HPDE6-E6E7 (cell line): ENCODE results near the gene CISD1.
A peak's percentile ranks its signal among the peaks of the same experiment; 100 is the strongest.
"Not testable (repeated sequence)": the region's sequence is repeated elsewhere in the genome, so short reads cannot be mapped to it uniquely, and the experiment has no call there.

Experiments used
- DNase-seq: peaks from one replicate; pipeline ENCODE4 v3.0.0; 2011; ENCODE audit warnings: missing footprints; ENCODE audit errors: extremely low spot score

The CISD1 gene

GRCh38 chr10:58268946-58269781 lies at the start of gene CISD1:
Gene CISD1, plus strand, starts transcription at chr10:58269162. Its CDS starts 112 bp downstream, at chr10:58269274.
- peak; percentile 95 for DNase-seq

DNA sequence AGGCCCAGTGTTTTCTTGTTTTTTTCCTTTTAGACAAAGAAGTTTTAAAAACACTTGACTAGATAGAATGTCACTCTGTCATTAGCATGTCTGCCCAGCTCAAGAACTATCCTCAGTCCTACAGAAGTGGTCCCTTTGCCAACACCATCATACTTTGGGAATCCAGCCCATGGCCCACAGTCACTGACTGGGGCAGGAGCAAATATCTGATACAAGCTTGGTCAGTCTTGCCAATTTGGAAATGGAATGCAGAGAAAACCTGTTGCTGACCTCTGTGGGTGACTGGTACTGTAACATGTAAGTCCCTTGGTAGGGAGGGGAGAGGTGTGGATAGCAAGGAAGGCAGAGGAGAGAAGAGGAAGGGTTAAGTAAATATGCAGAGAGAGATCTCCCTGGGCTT lies 49.1 kb upstream of the CISD1 start:
- DNase-seq: no peak

DNA sequence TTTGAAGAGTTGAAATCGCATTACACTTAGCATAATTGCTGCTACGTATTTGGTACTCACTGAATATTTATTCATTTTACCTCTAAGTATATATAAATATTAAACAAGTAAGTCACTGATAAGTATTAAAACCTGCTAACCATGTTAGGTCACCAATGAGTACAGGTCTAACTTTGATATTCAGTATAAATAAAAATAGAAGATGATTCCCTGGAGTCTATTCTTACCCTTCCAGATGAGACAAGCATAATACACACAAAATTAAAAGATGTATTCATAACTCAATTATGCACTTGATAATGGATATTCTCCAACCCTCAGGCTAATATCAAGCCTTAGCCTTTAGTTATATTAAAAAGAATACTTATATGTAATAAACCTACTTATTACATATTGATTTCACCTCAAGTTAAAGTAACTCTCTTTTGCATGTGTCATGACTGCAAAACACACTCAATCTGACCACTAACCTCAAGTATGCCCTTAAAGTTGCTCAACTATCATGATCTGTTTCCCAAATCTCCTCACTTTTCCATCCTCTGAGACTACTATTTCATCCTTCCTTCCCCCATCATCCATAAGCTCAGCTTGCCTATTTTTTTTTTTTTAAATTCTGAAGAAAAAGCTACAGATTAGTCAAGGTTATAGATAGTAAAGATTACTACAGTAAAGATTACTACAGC lies 48.1 kb upstream of the CISD1 start:
- DNase-seq: no peak

DNA sequence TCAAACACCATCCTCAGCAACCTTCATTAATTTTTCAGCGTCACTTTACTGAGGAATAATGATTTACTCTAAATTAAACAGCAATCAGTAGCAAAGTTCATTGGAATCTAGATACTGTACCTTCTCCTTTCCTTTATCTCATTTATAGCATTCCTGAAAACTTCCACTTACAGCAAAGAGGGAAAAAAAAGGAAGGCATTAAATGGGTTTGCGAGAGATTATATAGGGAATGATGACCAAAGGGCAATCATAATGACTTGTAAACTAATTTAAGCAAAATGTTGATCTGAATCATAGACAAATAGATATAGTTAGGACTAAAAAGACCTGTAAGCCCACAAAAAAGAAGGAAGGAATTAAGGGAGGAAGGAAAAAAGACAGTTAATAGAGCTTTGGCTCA lies 43.3 kb upstream of the CISD1 start:
- no peak for DNase-seq

- DNase-seq: not testable (repeated sequence)
Observed at GRCh38 chr10:58229856-58230255, 39.1 kb upstream of the CISD1 start.

GRCh38 chr10:58237014-58237834 lies 31.7 kb upstream of the CISD1 start:
- DNase-seq: peak; percentile 63

DNA sequence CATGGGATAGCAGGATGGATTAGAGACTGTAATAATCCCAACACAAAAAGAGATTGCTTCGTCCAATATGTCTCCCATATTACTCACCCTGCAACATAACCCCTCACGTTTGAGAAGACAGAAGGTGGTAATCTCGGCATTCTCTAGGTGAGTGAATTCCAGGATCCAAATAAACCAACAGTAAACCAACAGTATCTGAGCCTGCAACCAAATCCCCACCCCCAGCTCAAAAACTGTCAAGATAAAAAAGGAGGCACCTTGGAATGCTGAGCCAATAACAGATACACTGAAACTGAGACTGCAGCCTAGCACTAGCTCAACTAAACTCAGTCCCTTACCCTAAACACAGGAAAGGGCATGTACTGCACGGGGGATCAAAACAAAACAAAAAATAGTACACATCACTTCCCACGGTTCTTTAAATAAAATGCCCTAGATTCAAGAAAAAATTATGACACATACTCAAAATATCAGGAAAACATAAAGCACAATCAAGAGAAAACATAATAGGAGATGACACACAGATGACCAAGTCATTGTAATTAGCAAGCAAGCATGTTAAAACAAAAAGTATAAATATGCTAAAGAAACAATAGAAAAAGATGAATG lies 29.3 kb upstream of the CISD1 start:
- peak; percentile 14 for DNase-seq

DNA sequence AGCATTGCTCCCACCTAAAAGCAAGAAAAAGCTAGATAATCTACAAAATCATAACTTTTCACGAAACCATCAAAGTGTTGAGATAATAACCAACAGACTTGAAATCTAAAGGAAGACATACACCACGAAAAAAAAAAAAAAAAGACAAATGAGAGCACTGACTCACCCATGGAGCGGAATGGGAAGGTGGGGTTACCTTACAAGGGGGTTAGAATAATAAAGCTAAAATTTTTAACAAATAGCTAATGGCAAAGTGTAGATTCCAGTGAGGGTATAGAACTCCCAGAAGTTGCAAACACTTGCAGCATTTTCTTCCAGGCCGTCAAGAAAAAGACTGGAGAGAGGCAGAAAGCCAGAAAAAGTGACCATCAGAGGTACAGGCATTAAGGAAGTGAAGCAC lies 28.4 kb upstream of the CISD1 start:
- no peak for DNase-seq

GRCh38 chr10:58241346-58241745 lies 27.6 kb upstream of the CISD1 start:
- DNase-seq: no peak

DNA sequence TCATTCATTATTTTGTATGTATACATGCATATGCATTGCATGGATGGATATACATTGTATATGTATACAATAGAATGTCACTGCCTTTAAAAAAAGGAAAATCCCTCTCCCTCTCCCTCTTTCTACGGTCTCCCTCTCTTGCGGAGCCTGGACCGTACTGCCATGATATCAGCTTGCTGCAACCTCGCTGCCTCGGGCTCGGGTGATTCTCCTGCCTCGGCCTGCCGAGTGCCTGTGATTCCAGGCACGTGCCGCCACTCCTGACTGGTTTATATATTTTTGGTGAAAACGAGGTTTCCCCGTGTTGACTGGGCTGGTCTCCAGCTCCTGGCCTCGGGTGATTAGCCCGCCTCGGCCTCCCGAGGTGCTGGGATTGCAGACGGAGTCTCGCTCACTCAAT lies 25.7 kb upstream of the CISD1 start:
- no peak for DNase-seq

DNA sequence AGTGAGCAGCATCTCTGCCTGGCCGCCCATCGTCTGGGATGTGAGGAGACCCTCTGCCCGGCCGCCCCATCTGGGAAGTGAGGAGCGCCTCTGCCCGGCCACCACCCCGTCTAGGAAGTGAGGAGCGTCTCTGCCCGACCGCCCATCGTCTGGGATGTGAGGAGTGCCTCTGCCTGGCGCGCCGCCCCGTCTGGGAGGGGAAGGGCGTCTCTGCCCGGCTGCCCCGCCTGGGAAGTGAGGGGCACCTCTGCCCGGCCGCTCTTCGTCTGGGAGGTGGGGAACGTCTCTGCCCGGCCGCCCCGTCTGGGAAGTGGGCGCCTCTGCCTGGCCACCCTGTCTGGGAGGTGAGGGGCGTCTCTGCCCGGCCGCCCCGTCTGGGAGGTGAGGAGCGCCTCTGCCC lies 25.2 kb upstream of the CISD1 start:
- DNase-seq: not testable (repeated sequence)

DNA sequence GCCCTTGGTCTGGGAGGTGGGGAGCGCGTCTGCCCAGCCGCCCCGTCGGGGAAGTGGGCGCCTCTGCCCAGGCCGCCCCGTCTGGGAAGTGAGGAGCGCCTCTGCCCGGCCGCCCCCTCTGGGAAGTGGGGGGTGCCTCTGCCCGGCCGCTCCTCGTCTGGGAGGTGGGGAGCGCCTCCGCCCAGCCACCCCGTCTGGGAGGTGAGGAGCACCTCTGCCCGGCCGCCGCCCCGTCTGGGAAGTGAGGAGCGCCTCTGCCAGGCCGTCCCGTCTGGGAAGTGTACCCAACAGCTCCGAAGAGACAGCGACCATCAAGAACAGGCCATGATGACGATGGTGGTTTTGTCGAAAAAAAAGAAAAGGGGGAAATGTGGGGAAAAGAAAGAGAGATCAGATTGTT lies 24.7 kb upstream of the CISD1 start:
- not testable (repeated sequence) for DNase-seq

DNA sequence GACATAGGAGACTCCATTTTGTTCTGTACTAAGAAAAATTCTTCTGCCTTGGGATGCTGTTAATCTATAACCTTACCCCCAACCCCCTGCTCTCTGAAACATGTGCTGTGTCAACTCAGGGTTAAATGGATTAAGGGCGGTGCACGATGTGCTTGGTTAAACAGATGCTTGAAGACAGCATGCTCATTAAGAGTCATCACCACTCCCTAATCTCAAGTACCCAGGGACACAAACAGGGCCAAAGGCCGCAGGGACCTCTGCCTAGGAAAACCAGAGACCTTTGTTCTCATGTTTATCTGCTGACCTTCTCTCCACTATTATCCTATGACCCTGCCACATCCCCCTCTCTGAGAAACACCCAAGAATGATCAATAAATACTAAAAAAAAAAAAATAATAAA lies 24.3 kb upstream of the CISD1 start:
- not testable (repeated sequence) for DNase-seq

DNA sequence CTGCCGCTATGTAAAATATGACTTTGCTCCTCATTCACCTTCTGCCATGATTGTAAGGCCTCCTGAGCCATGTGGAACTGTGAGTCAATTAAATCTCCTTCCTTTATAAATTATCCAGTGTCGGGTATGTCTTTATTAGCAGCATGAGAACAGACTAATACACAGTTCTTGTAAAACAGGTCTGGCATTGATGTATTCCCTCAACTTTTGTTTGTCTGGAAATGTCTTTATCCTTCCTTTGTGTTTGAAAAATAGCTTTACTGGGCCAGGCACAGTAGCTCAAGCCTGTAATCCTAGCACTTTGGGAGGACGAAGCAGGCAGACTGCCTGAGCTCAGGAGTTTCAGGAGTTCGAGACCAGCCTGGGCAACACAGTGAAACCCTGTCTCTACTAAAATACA lies 15.8 kb upstream of the CISD1 start:
- DNase-seq: no peak

DNA sequence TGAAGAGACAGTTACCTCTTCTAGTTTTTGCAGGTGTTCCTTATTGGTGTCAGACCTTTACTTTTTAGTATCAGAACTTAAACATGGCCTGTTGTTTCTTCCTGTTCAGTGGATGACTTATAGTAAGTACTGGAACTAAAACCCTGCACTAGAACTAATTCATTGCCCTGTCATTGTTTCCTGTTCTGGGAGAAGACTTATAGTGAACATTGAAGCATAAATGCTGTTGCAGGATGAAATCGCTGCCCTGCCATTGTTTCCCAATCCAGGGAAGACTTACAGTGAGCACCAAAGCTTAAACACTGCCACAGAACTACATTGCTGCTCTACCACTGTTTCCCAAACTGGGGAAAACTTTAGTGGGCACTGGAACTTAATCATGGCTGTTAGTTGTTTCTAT lies 14.3 kb upstream of the CISD1 start:
- DNase-seq: no peak

GRCh38 chr10:58256013-58256780 lies 12.8 kb upstream of the CISD1 start:
- not testable (repeated sequence) for DNase-seq

- no peak for DNase-seq
Observed at GRCh38 chr10:58258977-58259692, 9.8 kb upstream of the CISD1 start.

DNA sequence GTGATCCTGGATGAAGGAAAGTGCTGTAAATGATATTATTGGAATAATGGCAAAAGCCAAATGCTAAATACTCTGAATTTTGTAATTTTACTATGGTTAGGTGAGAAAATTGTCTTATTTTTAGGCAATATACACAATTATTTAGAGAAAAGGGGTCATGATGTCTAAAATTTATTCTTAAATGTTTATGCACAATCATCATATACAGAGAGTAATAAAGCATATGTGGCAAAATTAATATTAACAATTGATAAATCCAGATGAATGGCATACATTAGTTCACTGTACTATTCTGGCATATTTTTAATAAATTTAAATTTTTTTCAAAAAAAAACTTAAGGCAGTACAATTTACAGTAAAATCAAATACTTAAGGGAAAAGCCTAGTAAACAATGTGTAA lies 8.6 kb upstream of the CISD1 start:
- no peak for DNase-seq

DNA sequence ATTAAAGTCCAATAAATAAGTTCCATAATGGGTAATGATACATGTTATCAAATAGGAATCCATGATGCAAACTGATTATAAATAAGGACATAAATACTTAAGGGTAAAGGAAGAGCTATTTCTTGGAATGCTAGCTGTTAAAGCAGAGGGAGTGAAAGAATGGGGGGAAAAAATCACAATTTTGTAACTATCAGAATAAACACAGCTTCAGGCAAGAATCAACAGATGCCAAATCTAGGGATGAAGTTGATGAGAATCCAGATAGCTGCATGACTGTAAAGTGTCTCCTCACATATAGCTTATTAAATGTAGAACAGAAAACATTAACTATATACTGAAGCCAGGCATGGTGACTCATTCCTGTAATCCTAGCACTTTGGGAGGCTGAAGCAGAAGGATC lies 6.2 kb upstream of the CISD1 start:
- no peak for DNase-seq

DNA sequence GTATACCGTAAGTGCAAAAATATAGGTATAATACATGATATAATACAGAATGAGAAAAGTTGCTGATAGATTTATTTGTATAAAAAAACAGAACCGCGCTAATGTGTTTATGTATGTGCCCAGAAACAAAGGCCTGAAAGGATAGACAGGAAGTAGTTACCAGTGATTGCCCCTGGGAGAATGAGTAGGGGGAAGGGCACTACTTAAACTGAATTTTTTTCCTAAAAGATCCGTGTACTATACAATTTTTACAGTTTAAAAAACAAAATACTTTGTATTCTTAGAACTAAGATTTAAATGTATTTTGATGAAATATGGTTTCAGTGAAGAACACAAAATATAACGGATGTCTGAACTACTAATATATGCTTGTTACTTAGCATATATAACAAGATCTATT lies 4.2 kb upstream of the CISD1 start:
- DNase-seq: no peak

DNA sequence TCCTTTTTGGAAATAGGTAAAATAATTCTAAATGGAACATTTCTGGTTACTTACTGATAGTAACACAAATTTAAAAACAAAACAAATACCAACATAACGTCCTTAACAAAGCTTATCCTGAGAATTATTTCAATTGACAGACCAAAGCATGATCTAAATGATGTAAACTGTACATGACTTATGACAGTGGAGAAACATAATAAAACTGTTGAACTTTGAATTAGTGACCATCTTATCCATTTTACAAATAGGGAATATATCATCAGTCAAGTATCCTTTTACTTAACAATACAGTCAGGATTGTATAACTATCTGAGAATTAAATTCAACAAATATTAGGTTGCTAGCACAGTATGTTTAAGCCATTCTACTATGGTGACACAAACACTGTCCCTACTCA lies 3.7 kb upstream of the CISD1 start:
- no peak for DNase-seq
